Measurements from ENCODE around the gene CCDC192.
A peak's percentile ranks its signal among the peaks of the same experiment; 100 is the strongest.
"Not testable (repeated sequence)": the region's sequence is repeated elsewhere in the genome, so short reads cannot be mapped to it uniquely, and the experiment has no call there.

Gene CCDC192

GRCh38 chr5:127813633-127814587, 110.7 kb downstream of the CCDC192 start:
- no peak for DNase-seq

GRCh38 chr5:127814588-127814973, 111.4 kb downstream of the CCDC192 start:
- DNase-seq, result no peak

- DNase-seq, result no peak
Observed at GRCh38 chr5:127820910-127821553, 117.8 kb downstream of the CCDC192 start.

GRCh38 chr5:127821896-127822295, 118.7 kb downstream of the CCDC192 start:
- DNase-seq, result no peak

GRCh38 chr5:127824126-127824525, 120.9 kb downstream of the CCDC192 start:
- DNase-seq, result no peak

GRCh38 chr5:127826011-127826410, 122.8 kb downstream of the CCDC192 start:
- no peak for DNase-seq

- no peak for DNase-seq
Observed at GRCh38 chr5:127827451-127827850, 124.3 kb downstream of the CCDC192 start.

GRCh38 chr5:127830157-127830556, 127.0 kb downstream of the CCDC192 start:
- DNase-seq, result no peak

GRCh38 chr5:127830829-127831598, 127.8 kb downstream of the CCDC192 start:
- DNase-seq, result no peak

- DNase-seq, result no peak
Observed at GRCh38 chr5:127832067-127832466, 128.9 kb downstream of the CCDC192 start.

- DNase-seq, result no peak
Observed at GRCh38 chr5:127834094-127834531, 130.9 kb downstream of the CCDC192 start.

- DNase-seq, result no peak
Observed at GRCh38 chr5:127834554-127834953, 131.4 kb downstream of the CCDC192 start.

- peak; percentile 56 for DNase-seq
Observed at GRCh38 chr5:127838661-127839060, 135.5 kb downstream of the CCDC192 start.

- DNase-seq, result peak; percentile 43
Observed at GRCh38 chr5:127839072-127839471, 135.9 kb downstream of the CCDC192 start.

- DNase-seq, result peak; percentile 82
Observed at GRCh38 chr5:127839496-127840197, 136.5 kb downstream of the CCDC192 start.

- DNase-seq, result peak; percentile 54
Observed at GRCh38 chr5:127840198-127840524, 137.0 kb downstream of the CCDC192 start.

- no peak for DNase-seq
Observed at GRCh38 chr5:127840809-127841208, 137.6 kb downstream of the CCDC192 start.

GRCh38 chr5:127844581-127845021, 141.4 kb downstream of the CCDC192 start:
- DNase-seq, result no peak

- no peak for DNase-seq
Observed at GRCh38 chr5:127846884-127847283, 143.7 kb downstream of the CCDC192 start.

- DNase-seq, result not testable (repeated sequence)
Observed at GRCh38 chr5:127847641-127848040, 144.4 kb downstream of the CCDC192 start.

- DNase-seq, result no peak
Observed at GRCh38 chr5:127848098-127848497, 144.9 kb downstream of the CCDC192 start.

- no peak for DNase-seq
Observed at GRCh38 chr5:127849408-127849807, 146.2 kb downstream of the CCDC192 start.

GRCh38 chr5:127849891-127850290, 146.7 kb downstream of the CCDC192 start:
- DNase-seq, result no peak

Measured in suppressor macrophage treated with lipopolysaccharide for 4 hours (primary cell).